Measurements from ENCODE around the gene ARID1B. TPM values are rescaled to one million over a fixed set of nuclear protein-coding genes. Genes with fewer than 3 reads are reported as not detected.
A peak's percentile ranks its signal among the peaks of the same experiment; 100 is the strongest.
"Not testable (repeated sequence)": the region's sequence is repeated elsewhere in the genome, so short reads cannot be mapped to it uniquely, and the experiment has no call there.

Gene ARID1B
- total and polyA plus RNA-seq, 7 experiments from 2014 or later = 17.5 to 164 (median 139) TPM

- H3K9me3 ChIP-seq (ENCODE audit: control insufficient read depth in 2 of 3, low read length in 3 of 3); DNase-seq; H3K4me3 ChIP-seq (ENCODE audit: low read length); CTCF ChIA-PET; ATAC-seq; H3K27me3 ChIP-seq (ENCODE audit: control insufficient read depth in 2 of 2, insufficient read depth in 2 of 2, low read length in 2 of 2); H3K36me3 ChIP-seq (ENCODE audit: control insufficient read depth in 2 of 3, insufficient read depth in 3 of 3, low read length in 3 of 3); H3K27ac ChIP-seq (ENCODE audit: low read depth, low read length); intact Hi-C loops (cut with micrococcal nuclease); POLR2A ChIA-PET; H3K36me3 Mint-ChIP-seq; H3K27me3 Mint-ChIP-seq; H3K4me1 ChIP-seq (ENCODE audit: control insufficient read depth in 2 of 2, insufficient read depth in 2 of 2, low read length in 2 of 2); H3K9me3 Mint-ChIP-seq; H3K4me3 Mint-ChIP-seq: not testable (repeated sequence)
- Mint-ChIP-seq H3K4me1 (peaks cover 17 to 82% (median 73%) of the 10 kb centered on the region in 7 donors), H3K27ac (peak overlapping the region in 2 of 9 donors; percentile 16 to 31)
These were observed 168.6 kb downstream of the ARID1B start for GRCh38 chr6:156945789-156946172.

GRCh38 chr6:156946370-156946936, 169.3 kb downstream of the ARID1B start:
- H3K27ac Mint-ChIP-seq = peak overlapping the region in 4 of 9 donors; percentile 12 to 81 (median 44)
- ATAC-seq (no peak), DNase-seq (no peak)
- ChIA-PET CTCF (no interaction called here), POLR2A (no interaction called here)
- no peaks in the 10 kb centered on the region for H3K27me3 ChIP-seq (ENCODE audit: control insufficient read depth in 2 of 2, insufficient read depth in 2 of 2, low read length in 2 of 2)
- H3K27me3 Mint-ChIP-seq = no peaks in the 10 kb centered on the region
- H3K27ac ChIP-seq (ENCODE audit: low read depth, low read length) = peak overlapping the region; percentile 23
- no peaks in the 10 kb centered on the region for H3K9me3 ChIP-seq (ENCODE audit: control insufficient read depth in 2 of 3, low read length in 3 of 3)
- no peak overlapping the region for H3K4me3 ChIP-seq (ENCODE audit: low read length)
- H3K4me3 Mint-ChIP-seq = no peak overlapping the region
- peaks cover 17 to 75% (median 66%) of the 10 kb centered on the region in 7 donors for H3K4me1 Mint-ChIP-seq
- H3K4me1 ChIP-seq (ENCODE audit: control insufficient read depth in 2 of 2, insufficient read depth in 2 of 2, low read length in 2 of 2) = peaks cover 3 to 10% of the 10 kb centered on the region in 2 donors
- no peaks in the 10 kb centered on the region for H3K9me3 Mint-ChIP-seq
- no peaks in the 10 kb centered on the region for H3K36me3 ChIP-seq (ENCODE audit: control insufficient read depth in 2 of 3, insufficient read depth in 3 of 3, low read length in 3 of 3)
- H3K36me3 Mint-ChIP-seq = no peaks in the 10 kb centered on the region
- intact Hi-C loops (cut with micrococcal nuclease) = no loop called here

- ATAC-seq = no peak
- H3K4me1 Mint-ChIP-seq = peaks cover 24 to 70% (median 63%) of the 10 kb centered on the region in 7 donors
- CTCF ChIA-PET = interaction anchor here (0.8 kb wide), 1 partner anchor 10 kb away, joined by 3 read pairs; no protein-coding TSS in a partner anchor
These were observed 171.1 kb downstream of the ARID1B start for GRCh38 chr6:156948277-156948676.

GRCh38 chr6:156948807-156949206, 171.6 kb downstream of the ARID1B start:
- ChIA-PET POLR2A (no interaction called here), CTCF (no interaction called here)
- no peaks in the 10 kb centered on the region for H3K9me3 Mint-ChIP-seq
- Histone ChIP-seq H3K27me3 (ENCODE audit: control insufficient read depth in 2 of 2, insufficient read depth in 2 of 2, low read length in 2 of 2) (no peaks in the 10 kb centered on the region), H3K4me3 (ENCODE audit: low read length) (no peak overlapping the region), H3K36me3 (ENCODE audit: control insufficient read depth in 2 of 3, insufficient read depth in 3 of 3, low read length in 3 of 3) (no peaks in the 10 kb centered on the region), H3K27ac (ENCODE audit: low read depth, low read length) (no peak overlapping the region), H3K4me1 (ENCODE audit: control insufficient read depth in 2 of 2, insufficient read depth in 2 of 2, low read length in 2 of 2) (peaks cover 7 to 13% of the 10 kb centered on the region in 2 donors), H3K9me3 (ENCODE audit: control insufficient read depth in 2 of 3, low read length in 3 of 3) (no peaks in the 10 kb centered on the region)
- H3K36me3 Mint-ChIP-seq = no peaks in the 10 kb centered on the region
- ATAC-seq (no peak), DNase-seq (no peak)
- H3K27me3 Mint-ChIP-seq = no peaks in the 10 kb centered on the region
- peak overlapping the region in 3 of 9 donors; percentile 53 to 82 (median 54) for H3K27ac Mint-ChIP-seq
- intact Hi-C loops (cut with micrococcal nuclease) = loop anchor here in 1 of 2 donors (2.0 kb wide), 1 partner anchor 16 kb away; no protein-coding TSS in a partner anchor
- peaks cover 29 to 72% (median 65%) of the 10 kb centered on the region in 7 donors for H3K4me1 Mint-ChIP-seq
- no peak overlapping the region for H3K4me3 Mint-ChIP-seq

More at GRCh38 chr6:156948277-156948676, 171.1 kb downstream of the ARID1B start:
- peaks cover 7 to 8% of the 10 kb centered on the region in 2 donors for H3K4me1 ChIP-seq (ENCODE audit: control insufficient read depth in 2 of 2, insufficient read depth in 2 of 2, low read length in 2 of 2)
- Mint-ChIP-seq H3K27me3 (no peaks in the 10 kb centered on the region), H3K27ac (no peak overlapping the region), H3K9me3 (no peaks in the 10 kb centered on the region), H3K4me3 (no peak overlapping the region), H3K36me3 (no peaks in the 10 kb centered on the region)
- POLR2A ChIA-PET = interaction anchor here (0.9 kb wide), 1 partner anchor 1069 kb away, joined by 4 read pairs; no protein-coding TSS in a partner anchor
- intact Hi-C loops (cut with micrococcal nuclease) = loop anchor here in 1 of 2 donors (2.0 kb wide), 1 partner anchor 17 kb away; no protein-coding TSS in a partner anchor
- H3K27me3 ChIP-seq (ENCODE audit: control insufficient read depth in 2 of 2, insufficient read depth in 2 of 2, low read length in 2 of 2) = no peaks in the 10 kb centered on the region
- no peaks in the 10 kb centered on the region for H3K9me3 ChIP-seq (ENCODE audit: control insufficient read depth in 2 of 3, low read length in 3 of 3)
- no peak for DNase-seq
- H3K4me3 ChIP-seq (ENCODE audit: low read length) = no peak overlapping the region
- no peak overlapping the region for H3K27ac ChIP-seq (ENCODE audit: low read depth, low read length)
- H3K36me3 ChIP-seq (ENCODE audit: control insufficient read depth in 2 of 3, insufficient read depth in 3 of 3, low read length in 3 of 3) = no peaks in the 10 kb centered on the region

GRCh38 chr6:156949376-156949775, 172.2 kb downstream of the ARID1B start:
- Histone ChIP-seq H3K9me3 (ENCODE audit: control insufficient read depth in 2 of 3, low read length in 3 of 3) (no peaks in the 10 kb centered on the region), H3K36me3 (ENCODE audit: control insufficient read depth in 2 of 3, insufficient read depth in 3 of 3, low read length in 3 of 3) (no peaks in the 10 kb centered on the region), H3K4me3 (ENCODE audit: low read length) (no peak overlapping the region), H3K27ac (ENCODE audit: low read depth, low read length) (no peak overlapping the region), H3K4me1 (ENCODE audit: control insufficient read depth in 2 of 2, insufficient read depth in 2 of 2, low read length in 2 of 2) (peaks cover 7 to 11% of the 10 kb centered on the region in 2 donors), H3K27me3 (ENCODE audit: control insufficient read depth in 2 of 2, insufficient read depth in 2 of 2, low read length in 2 of 2) (no peaks in the 10 kb centered on the region)
- H3K9me3 Mint-ChIP-seq = no peaks in the 10 kb centered on the region
- intact Hi-C loops (cut with micrococcal nuclease) = loop anchor here in 1 of 2 donors (2.0 kb wide), 1 partner anchor 15 kb away; no protein-coding TSS in a partner anchor
- no peaks in the 10 kb centered on the region for H3K36me3 Mint-ChIP-seq
- no peak overlapping the region for H3K4me3 Mint-ChIP-seq
- DNase-seq (no peak), ATAC-seq (no peak)
- H3K4me1 Mint-ChIP-seq = peaks cover 27 to 69% (median 62%) of the 10 kb centered on the region in 7 donors
- H3K27me3 Mint-ChIP-seq = no peaks in the 10 kb centered on the region
- ChIA-PET CTCF (no interaction called here), POLR2A (interaction anchor here (0.6 to 1.1 kb wide), 2 partner anchors 72 to 107 kb away, joined by 3 to 4 read pairs; no protein-coding TSS in a partner anchor)
- peak overlapping the region in 2 of 9 donors; percentile 54 to 65 for H3K27ac Mint-ChIP-seq

GRCh38 chr6:156950084-156950483, 172.9 kb downstream of the ARID1B start:
- Mint-ChIP-seq H3K27ac (no peak overlapping the region), H3K9me3 (no peaks in the 10 kb centered on the region), H3K4me3 (no peak overlapping the region), H3K4me1 (peaks cover 29 to 73% (median 67%) of the 10 kb centered on the region in 7 donors), H3K27me3 (no peaks in the 10 kb centered on the region), H3K36me3 (peaks cover 0 to 2% (median 0%) of the 10 kb centered on the region in 5 donors)
- Histone ChIP-seq H3K4me1 (ENCODE audit: control insufficient read depth in 2 of 2, insufficient read depth in 2 of 2, low read length in 2 of 2) (peaks cover 11% of the 10 kb centered on the region in 2 donors), H3K27ac (ENCODE audit: low read depth, low read length) (no peak overlapping the region), H3K36me3 (ENCODE audit: control insufficient read depth in 2 of 3, insufficient read depth in 3 of 3, low read length in 3 of 3) (no peaks in the 10 kb centered on the region), H3K27me3 (ENCODE audit: control insufficient read depth in 2 of 2, insufficient read depth in 2 of 2, low read length in 2 of 2) (no peaks in the 10 kb centered on the region), H3K9me3 (ENCODE audit: control insufficient read depth in 2 of 3, low read length in 3 of 3) (no peaks in the 10 kb centered on the region), H3K4me3 (ENCODE audit: low read length) (no peak overlapping the region)
- intact Hi-C loops (cut with micrococcal nuclease) = loop anchor here in 1 of 2 donors (5.0 kb wide), 1 partner anchor 1623 kb away; no protein-coding TSS in a partner anchor
- ATAC-seq (no peak), DNase-seq (no peak)
- POLR2A ChIA-PET = interaction anchor here (0.6 to 1.1 kb wide), 2 partner anchors 71 to 106 kb away, joined by 3 to 4 read pairs; no protein-coding TSS in a partner anchor
- CTCF ChIA-PET = no interaction called here

Measured in naive thymus-derived CD4-positive, alpha-beta T cell (primary cell).